H1 (cell line): ENCODE measurements around the gene HOATZ. TPM values are rescaled to one million over a fixed set of nuclear protein-coding genes. Genes with fewer than 3 reads are reported as not detected.

Source experiments
- CTCF ChIA-PET: fragments of 300-600 bp; sonication (Branson Sonifier 250); formaldehyde crosslinking; loops from one replicate; lab custom pipeline; 2021; ENCODE audit not compliant: partially characterized antibody; lab: Charles Lee
- POLR2A ChIA-PET: fragments of 300-600 bp; sonication (Branson Sonifier 250); formaldehyde crosslinking; loops from one replicate; lab custom pipeline; 2021; ENCODE audit warnings: inconsistent platforms; ENCODE audit not compliant: partially characterized antibody; lab: Charles Lee
- DNase-seq, 2 experiments: peaks; one replicate each; pipeline versions ENCODE4 v3.0.0 to v3.0.0-alpha.2; 2010 to 2022; ENCODE audit warnings: low spot score in 2 of 2, low read depth in 1 of 2, mixed read lengths in 1 of 2
- FAIRE-seq: peaks from 2 replicates; lab custom pipeline; 2011; peaks lifted over from hg19 to GRCh38; lab: Jason Lieb, UNC
- H2AFZ ChIP-seq: 2 replicates; pipeline ENCODE4 v1.8.1; 2012; ENCODE audit warnings: low read length, inconsistent platforms
- H2AK5ac ChIP-seq: 2 replicates; pipeline ENCODE4 v1.6.1; 2013; ENCODE audit warnings: low read depth, low read length
- H2BK120ac ChIP-seq: replicated peaks from 2 replicates; pipeline ENCODE3; 2013; ENCODE audit warnings: low read depth, low read length, inconsistent platforms
- H2BK12ac ChIP-seq: 2 replicates; pipeline ENCODE4 v1.6.1; 2013; ENCODE audit warnings: low read depth, low read length
- H2BK15ac ChIP-seq: 2 replicates; pipeline ENCODE4 v1.6.1; 2013; ENCODE audit warnings: low read length
- H2BK20ac ChIP-seq: 2 replicates; pipeline ENCODE4 v1.6.1; 2013; ENCODE audit warnings: low read length
- H2BK5ac ChIP-seq: 2 replicates; pipeline ENCODE4 v1.6.1; 2013; ENCODE audit warnings: low read depth, low read length
- H3K14ac ChIP-seq: 2 replicates; pipeline ENCODE4 v1.6.1; 2013; ENCODE audit warnings: inconsistent platforms; ENCODE audit not compliant: insufficient read length
- H3K18ac ChIP-seq: 2 replicates; pipeline ENCODE4 v1.6.1; 2013; ENCODE audit warnings: low read length; ENCODE audit errors: extremely low read depth
- H3K23ac ChIP-seq: 2 replicates; pipeline ENCODE4 v1.6.1; 2013; ENCODE audit warnings: inconsistent platforms; ENCODE audit not compliant: insufficient read length
- H3K23me2 ChIP-seq: 2 replicates; pipeline ENCODE4 v1.6.1; 2013; ENCODE audit warnings: low read depth, low read length
- H3K27ac ChIP-seq: 2 replicates; pipeline ENCODE4 v1.6.1; 2011; ENCODE audit warnings: low read depth, low read length, inconsistent platforms
- H3K27me3 ChIP-seq, 4 experiments: replicated peaks in 1 of 4; 1 replicate in 1 of 4; 2 replicates in 3 of 4; pipeline versions ENCODE4 v1.6.1 to v1.8.1; 2011 to 2013; ENCODE audit warnings: low read length in 3 of 4, mild to moderate bottlenecking in 3 of 4, inconsistent platforms in 2 of 4, mixed read lengths in 2 of 4, moderate library complexity in 1 of 4; ENCODE audit not compliant: control insufficient read depth in 3 of 4, insufficient read depth in 3 of 4; ENCODE audit errors: extremely low read depth in 1 of 4
- H3K36me3 ChIP-seq, 4 experiments: 2 replicates each; pipeline versions ENCODE4 v1.6.1 to v1.8.1; 2011 to 2013; ENCODE audit warnings: mild to moderate bottlenecking in 4 of 4, low read length in 3 of 4, moderate library complexity in 2 of 4, control low read depth in 1 of 4, inconsistent platforms in 1 of 4; ENCODE audit not compliant: insufficient read depth in 4 of 4, control insufficient read depth in 2 of 4
- H3K4ac ChIP-seq: replicated peaks from 2 replicates; pipeline ENCODE3; 2013; ENCODE audit warnings: low read length, low read depth, mixed read lengths, inconsistent platforms; ENCODE audit not compliant: insufficient read length
- H3K4me1 ChIP-seq, 4 experiments: replicated peaks in 1 of 4; 1 replicate in 1 of 4; 2 replicates in 3 of 4; pipeline versions ENCODE4 v1.6.1 to v1.8.1; 2011 to 2013; ENCODE audit warnings: low read length in 3 of 4, inconsistent platforms in 2 of 4, mixed read lengths in 1 of 4; ENCODE audit not compliant: insufficient read depth in 4 of 4, control insufficient read depth in 3 of 4
- H3K4me2 ChIP-seq, 2 experiments: 2 replicates each; pipeline versions ENCODE4 v1.6.1 to v1.8.1; 2011 to 2013; ENCODE audit warnings: low read depth in 2 of 2, low read length in 2 of 2, control low read depth in 1 of 2, inconsistent platforms in 1 of 2, mild to moderate bottlenecking in 1 of 2; ENCODE audit not compliant: insufficient read depth in 1 of 2
- H3K4me3 ChIP-seq, 4 experiments: fragments of 200-600, 300-600 bp in 1 of 4; sonication (generic), shearing (Covaris generic), sonication (Bioruptor Twin) in 1 of 4; 2 replicates each; pipeline versions ENCODE4 v1.5.1 to v1.8.1; 2011 to 2016; ENCODE audit warnings: low read length in 4 of 4, low read depth in 3 of 4, control low read depth in 2 of 4, inconsistent platforms in 2 of 4, mild to moderate bottlenecking in 2 of 4, mixed read lengths in 1 of 4, moderate library complexity in 1 of 4; ENCODE audit not compliant: insufficient read depth in 2 of 4; ENCODE audit errors: extremely low read depth in 1 of 4
- H3K56ac ChIP-seq: replicated peaks from 2 replicates; pipeline ENCODE3; 2013; ENCODE audit warnings: low read depth, mild to moderate bottlenecking, mixed read lengths, low read length, inconsistent platforms; ENCODE audit not compliant: insufficient read length
- H3K79me1 ChIP-seq: 2 replicates; pipeline ENCODE4 v1.6.1; 2013; ENCODE audit warnings: low read depth, low read length, control low read depth
- H3K79me2 ChIP-seq, 2 experiments: 2 replicates each; pipeline versions ENCODE4 v1.6.1 to v1.8.1; 2012 to 2013; ENCODE audit warnings: low read length in 2 of 2, mild to moderate bottlenecking in 2 of 2, inconsistent platforms in 1 of 2; ENCODE audit not compliant: insufficient read depth in 2 of 2, control insufficient read depth in 1 of 2
- H3K9ac ChIP-seq, 4 experiments: replicated peaks in 1 of 4; 1 replicate in 1 of 4; 2 replicates in 3 of 4; pipeline versions ENCODE4 v1.6.1 to v1.8.1; 2011 to 2013; ENCODE audit warnings: low read depth in 3 of 4, low read length in 3 of 4, control low read depth in 2 of 4, mild to moderate bottlenecking in 2 of 4, moderate library complexity in 2 of 4, inconsistent platforms in 1 of 4; ENCODE audit errors: extremely low read depth in 1 of 4
- H3K9me3 ChIP-seq, 2 experiments: 2 replicates each; pipeline versions ENCODE4 v1.6.1 to v1.8.1; 2012 to 2013; ENCODE audit warnings: mild to moderate bottlenecking in 2 of 2, moderate library complexity in 2 of 2, control low read depth in 1 of 2, inconsistent platforms in 1 of 2, low read depth in 1 of 2, low read length in 1 of 2, mixed read lengths in 1 of 2; ENCODE audit not compliant: insufficient read depth in 2 of 2
- H4K20me1 ChIP-seq, 2 experiments: replicated peaks in 1 of 2; 2 replicates each; pipeline versions ENCODE3 to v1.8.1; 2011 to 2013; ENCODE audit warnings: inconsistent platforms in 2 of 2, low read length in 2 of 2, mild to moderate bottlenecking in 1 of 2; ENCODE audit not compliant: insufficient read depth in 2 of 2, control insufficient read depth in 1 of 2
- H4K5ac ChIP-seq: 2 replicates; pipeline ENCODE4 v1.6.1; 2013; ENCODE audit warnings: low read length, low read depth, mixed read lengths, inconsistent platforms; ENCODE audit not compliant: insufficient read length
- H4K8ac ChIP-seq: 2 replicates; pipeline ENCODE4 v1.8.0; 2013; ENCODE audit warnings: mild to moderate bottlenecking, moderate library complexity, low read length, inconsistent platforms; ENCODE audit not compliant: insufficient read depth; ENCODE audit errors: extremely low read depth
- H4K91ac ChIP-seq: replicated peaks from 2 replicates; pipeline ENCODE3; 2013; ENCODE audit warnings: low read length, mixed read lengths, inconsistent platforms; ENCODE audit not compliant: insufficient read length
- GABPA ChIP-seq: IDR thresholded peaks from 2 replicates; pipeline ENCODE4 v1.6.1; 2011; ENCODE audit warnings: mild to moderate bottlenecking, low read length, moderate library complexity, borderline replicate concordance; ENCODE audit not compliant: insufficient read depth
- KDM5A ChIP-seq: fragments of 200-600 bp; IDR thresholded peaks from 2 replicates; pipeline ENCODE4 v1.7.1; 2012; ENCODE audit warnings: mild to moderate bottlenecking, low read length, inconsistent platforms, mixed read lengths
- SRF ChIP-seq: IDR thresholded peaks from 2 replicates; pipeline ENCODE4 v1.6.1; 2011; ENCODE audit warnings: mild to moderate bottlenecking, low read depth, low read length, moderate library complexity
- TAF7 ChIP-seq: optimal IDR thresholded peaks from 2 replicates; pipeline ENCODE3; 2011; ENCODE audit warnings: low read depth, mild to moderate bottlenecking, inconsistent platforms, low read length, moderate library complexity, borderline replicate concordance
- TEAD4 ChIP-seq: IDR thresholded peaks from 2 replicates; pipeline ENCODE4 v1.6.1; 2012; ENCODE audit warnings: low read depth, low read length, inconsistent platforms, mixed read lengths
- YY1 ChIP-seq: IDR thresholded peaks from 2 replicates; pipeline ENCODE4 v1.6.1; 2011; ENCODE audit warnings: low read depth, mild to moderate bottlenecking, low read length
- WGBS, 2 experiments: shearing (Covaris generic) in 1 of 2; methylation state at CpG; one replicate each; pipeline versions ENCODE4 v1.1.6 to v1.1.7; 2013 to 2015; ENCODE audit warnings: low lambda C conversion rate in 2 of 2, mixed read lengths in 2 of 2, inconsistent platforms in 1 of 2, low coverage in 1 of 2, missing lambda C conversion rate in 1 of 2; ENCODE audit not compliant: insufficient replicate concordance in 2 of 2, insufficient coverage in 1 of 2, insufficient read length in 1 of 2; ENCODE audit errors: extremely low coverage in 1 of 2, missing lambda C conversion rate in 1 of 2; 5-methylcytosine and 5-hydroxymethylcytosine counted together
- polyA plus RNA-seq, 7 experiments: library from polyadenylated mRNA; depleted of rRNA in 3 of 7; stranded (reverse) in 5 of 7; unstranded in 2 of 7; fragments of >200 nt in 5 of 7; fragments of 200-250 nt in 2 of 7; gene quantifications; 1 replicate in 5 of 7; 2 replicates in 1 of 7; 4 replicates in 1 of 7; pipeline versions ENCODE4 v1.2.1 to v1.2.3, GENCODE V29; 2011 to 2013; ENCODE audit warnings: missing spikeins in 2 of 7, mixed read lengths in 2 of 7
- total RNA-seq: library from RNA; stranded (reverse); fragmentation: NEBNext Ultra II Directional; extraction: Animal tissue kit (Norgen Biotek cat#: 25700); gene quantifications from 2 replicates; pipeline ENCODE4 v1.2.1, GENCODE V29; 2021

The HOATZ gene
- total and polyA plus RNA-seq, 2 of the 8 experiments (the other 6 are each of a cell fraction or from before 2014, with no cell fraction given): not detected

DNA sequence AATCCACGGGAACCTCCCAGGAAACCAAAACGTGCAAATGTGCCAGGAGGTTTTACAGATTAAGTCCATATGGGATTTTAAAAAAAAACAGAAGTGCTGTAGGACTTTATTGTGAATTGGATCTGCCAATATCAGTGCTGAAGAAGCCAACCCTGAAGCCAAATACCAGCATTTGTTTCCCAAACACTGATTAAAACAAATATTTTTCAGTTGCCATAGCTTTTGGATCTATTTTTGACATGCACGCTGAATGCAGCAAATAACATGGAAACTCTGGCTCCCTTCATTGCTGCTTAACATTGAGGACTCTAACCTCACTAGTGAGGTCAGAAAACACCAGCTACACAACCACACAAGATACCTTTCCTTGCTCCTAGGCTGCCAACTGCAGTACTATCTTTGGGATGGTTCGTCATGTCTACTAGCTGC lies 59.3 kb downstream of the HOATZ start:
- WGBS, 2 experiments: 89% methylated on average over 4 of the region's 4 CpGs; no CpG with 5 or more reads in 1 of the 2 experiments
- H4K20me1 ChIP-seq: no peaks in the 10 kb centered on the region
- no peaks in the 10 kb centered on the region for H3K23me2 ChIP-seq
- no peak overlapping the region for H2BK20ac ChIP-seq
- no peak overlapping the region for H3K9ac ChIP-seq
- no peak for DNase-seq
- H3K23ac ChIP-seq: no peak overlapping the region
- no peaks in the 10 kb centered on the region for H3K9me3 ChIP-seq
- H4K8ac ChIP-seq: no peak overlapping the region
- H2BK5ac ChIP-seq: no peak overlapping the region
- H2AK5ac ChIP-seq: no peak overlapping the region
- no peak overlapping the region for H4K91ac ChIP-seq
- H3K79me2 ChIP-seq: no peaks in the 10 kb centered on the region
- H3K56ac ChIP-seq: no peak overlapping the region
- H3K14ac ChIP-seq: no peak overlapping the region
- no peak for TF ChIP-seq GABPA
- no peak for TF ChIP-seq KDM5A
- TF ChIP-seq TEAD4: no peak
- no peak for TF ChIP-seq SRF
- TF ChIP-seq TAF7: no peak
- TF ChIP-seq YY1: no peak
- H3K18ac ChIP-seq: no peak overlapping the region
- no peak overlapping the region for H2AFZ ChIP-seq
- H3K27ac ChIP-seq: no peak overlapping the region
- no peaks in the 10 kb centered on the region for H3K27me3 ChIP-seq
- H3K36me3 ChIP-seq: no peaks in the 10 kb centered on the region
- no peaks in the 10 kb centered on the region for H3K79me1 ChIP-seq
- ChIA-PET POLR2A (interaction anchor here (0.9 kb wide), 1 partner anchor 10 kb away, joined by 3 read pairs; no protein-coding TSS in a partner anchor), CTCF (interaction anchor here (0.7 to 1.3 kb wide), 3 partner anchors 12 to 203 kb away, joined by 4 to 6 read pairs (median 5); no protein-coding TSS in a partner anchor)
- no peak overlapping the region for H3K4me2 ChIP-seq
- H2BK15ac ChIP-seq: no peak overlapping the region
- H4K5ac ChIP-seq: no peak overlapping the region
- H2BK120ac ChIP-seq: no peak overlapping the region
- H3K4me3 ChIP-seq: no peak overlapping the region
- no peak overlapping the region for H3K4ac ChIP-seq
- no peak overlapping the region for H2BK12ac ChIP-seq
- no peaks in the 10 kb centered on the region for H3K4me1 ChIP-seq
- FAIRE-seq: no peak
